Keratinocyte (primary cell): ENCODE results near the gene HOXB4. TPM values are rescaled to one million over a fixed set of nuclear protein-coding genes. Genes with fewer than 3 reads are reported as not detected.

Experiments
- DNase-seq: peaks from one replicate; pipeline ENCODE4 v3.0.0-alpha.2; 2011; ENCODE audit warnings: low read depth, missing footprints, low spot score
- FAIRE-seq: peaks from 2 replicates; lab custom pipeline; 2011; peaks lifted over from hg19 to GRCh38; lab: Jason Lieb, UNC
- H2AFZ ChIP-seq: 2 replicates; pipeline ENCODE4 v1.6.0; 2012; ENCODE audit warnings: low read length, control low read depth, inconsistent platforms; ENCODE audit not compliant: control insufficient read depth
- H3K27ac ChIP-seq: 2 replicates; pipeline ENCODE4 v1.5.1; 2011; ENCODE audit warnings: low read length; ENCODE audit not compliant: control insufficient read depth, insufficient read depth
- H3K27me3 ChIP-seq: 3 replicates; pipeline ENCODE4 v1.6.0; 2011; ENCODE audit warnings: low read length; ENCODE audit not compliant: control insufficient read depth, insufficient read depth; ENCODE audit errors: extremely low read depth
- H3K36me3 ChIP-seq, 2 experiments: 2 replicates in 1 of 2; 3 replicates in 1 of 2; pipeline ENCODE4 v1.5.1; 2011; ENCODE audit warnings: low read length in 2 of 2, mild to moderate bottlenecking in 1 of 2; ENCODE audit not compliant: control insufficient read depth in 2 of 2, insufficient read depth in 2 of 2; ENCODE audit errors: extremely low read depth in 1 of 2
- H3K4me1 ChIP-seq: 3 replicates; pipeline ENCODE4 v1.5.1; 2011; ENCODE audit warnings: low read length; ENCODE audit not compliant: control insufficient read depth, insufficient read depth; ENCODE audit errors: extremely low read depth
- H3K4me2 ChIP-seq: 3 replicates; pipeline ENCODE4 v1.6.0; 2011; ENCODE audit warnings: low read depth, low read length; ENCODE audit not compliant: control insufficient read depth, insufficient read depth; ENCODE audit errors: extremely low read depth
- H3K4me3 ChIP-seq, 3 experiments: fragments of 200-600 bp in 1 of 3; sonication (generic) in 1 of 3; 2 replicates in 2 of 3; 3 replicates in 1 of 3; pipeline ENCODE4 v1.5.1; 2011 to 2016; ENCODE audit warnings: low read length in 3 of 3, mild to moderate bottlenecking in 3 of 3, control low read depth in 2 of 3, inconsistent platforms in 1 of 3, low read depth in 1 of 3, mixed read lengths in 1 of 3, mixed run types in 1 of 3, moderate library complexity in 1 of 3; ENCODE audit not compliant: control insufficient read depth in 2 of 3, insufficient read depth in 2 of 3; ENCODE audit errors: extremely low read depth in 1 of 3
- H3K79me2 ChIP-seq: 2 replicates; pipeline ENCODE4 v1.6.0; 2012; ENCODE audit warnings: low read length; ENCODE audit not compliant: control insufficient read depth, insufficient read depth
- H3K9ac ChIP-seq: 3 replicates; pipeline ENCODE4 v1.6.0; 2011; ENCODE audit warnings: low read length; ENCODE audit not compliant: control insufficient read depth, insufficient read depth; ENCODE audit errors: extremely low read depth
- H3K9me1 ChIP-seq: 3 replicates; pipeline ENCODE4 v1.6.0; 2011; ENCODE audit warnings: low read length; ENCODE audit not compliant: control insufficient read depth, insufficient read depth; ENCODE audit errors: extremely low read depth
- H3K9me3 ChIP-seq: 2 replicates; pipeline ENCODE4 v1.5.1; 2012; ENCODE audit warnings: low read depth, low read length; ENCODE audit not compliant: control insufficient read depth
- H4K20me1 ChIP-seq: 3 replicates; pipeline ENCODE4 v1.6.0; 2011; ENCODE audit warnings: low read length; ENCODE audit not compliant: control insufficient read depth, insufficient read depth; ENCODE audit errors: extremely low read depth
- CTCF ChIP-seq, 3 experiments: IDR thresholded peaks in 1 of 3; conservative IDR thresholded peaks in 1 of 3; optimal IDR thresholded peaks in 1 of 3; 2 replicates in 2 of 3; 3 replicates in 1 of 3; pipeline versions ENCODE3 to v1.5.1; 2011; ENCODE audit warnings: low read length in 3 of 3, mild to moderate bottlenecking in 3 of 3, moderate library complexity in 2 of 3, control low read depth in 1 of 3, inconsistent platforms in 1 of 3; ENCODE audit not compliant: insufficient read depth in 2 of 3; ENCODE audit errors: extremely low read depth in 1 of 3
- EZH2 ChIP-seq: IDR thresholded peaks from one replicate; pipeline ENCODE4 v1.6.1; 2012; ENCODE audit warnings: inconsistent platforms, mild to moderate bottlenecking, low read length, moderate library complexity
- dilution Hi-C: fragments of 300-500 bp; cut with MboI; formaldehyde crosslinking; loops from one replicate; pipeline ENCODE4 v1.7.0; 2020; ENCODE audit warnings: low sequenced_read_pairs; ENCODE audit not compliant: extremely low pct_ligation_motif_present
- polyA plus RNA-seq, 5 experiments: library from polyadenylated mRNA; depleted of rRNA in 3 of 5; stranded (reverse) in 3 of 5; stranded (forward) in 1 of 5; unstranded in 1 of 5; fragments of >200 nt; gene quantifications; 1 replicate in 1 of 5; 2 replicates in 3 of 5; 3 replicates in 1 of 5; pipeline versions ENCODE4 v1.2.1 to v1.2.3, GENCODE V29; 2011 to 2012; ENCODE audit warnings: missing spikeins in 2 of 5, low read depth in 1 of 5, low replicate concordance in 1 of 5

HOXB4 gene
- polyA plus RNA-seq, 1 donor (not counting 4 experiments of a cell fraction or from before 2014, with no cell fraction given), result 0.59 TPM

DNA sequence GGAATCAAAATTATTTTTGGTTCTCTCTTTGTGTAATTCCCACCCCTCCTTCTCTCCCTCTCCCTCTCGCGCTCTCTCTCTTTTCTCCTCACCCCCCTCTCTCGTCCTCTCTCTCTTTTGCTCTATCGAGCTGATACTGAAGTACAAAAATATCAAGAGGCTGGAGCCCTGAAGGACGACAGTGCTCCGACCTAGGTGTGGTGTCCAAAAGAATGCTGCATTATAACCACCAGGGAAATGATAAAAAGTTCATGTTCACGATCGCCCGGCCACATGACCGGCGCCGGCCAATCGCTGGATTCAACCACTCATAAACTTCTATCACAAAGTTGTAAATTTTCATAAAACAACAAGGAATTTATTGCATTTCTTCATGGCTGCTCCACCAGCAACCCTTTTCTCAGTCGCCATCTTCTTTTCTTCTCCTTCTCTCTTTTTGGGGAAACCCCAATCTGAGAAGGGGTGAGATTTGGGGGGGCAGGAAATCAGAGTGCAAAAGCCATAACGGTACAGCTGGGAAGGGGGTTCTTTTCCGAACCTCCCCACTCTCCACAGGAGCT is 26.7 kb upstream of the HOXB4 start, which contains the start of gene HOXB6:
Gene HOXB6 (minus strand): TSS at position 217 of the 560 bp plus-strand sequence. CDS start 6,836 bp downstream, outside the sequence.
- Histone ChIP-seq H3K27ac (no peak within 1 kb of the TSS), H3K4me1 (peaks cover 7% of the 10 kb centered on the region), H3K9me3 (no peaks in the 10 kb centered on the region), H3K4me2 (peak within 1 kb of the TSS; percentile 50), H3K36me3 (no peaks in the 10 kb centered on the region), H3K9ac (no peak within 1 kb of the TSS), H2AFZ (peak within 1 kb of the TSS; percentile 25), H4K20me1 (no peaks in the 10 kb centered on the region), H3K4me3 (peak within 1 kb of the TSS; percentile 16 to 56 (median 35)), H3K79me2 (no peaks in the 10 kb centered on the region), H3K27me3 (peaks cover 97% of the 10 kb centered on the region), H3K9me1 (no peaks in the 10 kb centered on the region)
- no peak for FAIRE-seq
- no peak for DNase-seq
- dilution Hi-C loops, result no loop called here
- TF ChIP-seq EZH2 (peak; percentile 13), CTCF (optimal IDR thresholded peaks at IDR 0.05 in 1 of 3, IDR thresholded peaks at IDR 0.05 in 1 of 3, conservative IDR thresholded peaks at IDR 0.05 in 1 of 3; ENCODE audit: extremely low read depth in 1 of 3, insufficient read depth in 2 of 3, low read length in 3 of 3) (no peak)

GRCh38 chr17:48603959-48604769 is 26.0 kb upstream of the HOXB4 start:
- H3K9me3 ChIP-seq, result no peaks in the 10 kb centered on the region
- peak overlapping the region in 2 of 3 experiments; percentile 35 to 56 for H3K4me3 ChIP-seq
- DNase-seq, result no peak
- no peaks in the 10 kb centered on the region for H3K36me3 ChIP-seq
- H3K27me3 ChIP-seq, result peaks cover 97% of the 10 kb centered on the region
- TF ChIP-seq EZH2 (peak; percentile 53), CTCF (optimal IDR thresholded peaks at IDR 0.05 in 1 of 3, IDR thresholded peaks at IDR 0.05 in 1 of 3, conservative IDR thresholded peaks at IDR 0.05 in 1 of 3; ENCODE audit: extremely low read depth in 1 of 3, insufficient read depth in 2 of 3, low read length in 3 of 3) (no peak)
- H3K9ac ChIP-seq, result no peak overlapping the region
- H3K79me2 ChIP-seq, result no peaks in the 10 kb centered on the region
- H3K27ac ChIP-seq, result no peak overlapping the region
- peaks cover 7% of the 10 kb centered on the region for H3K4me1 ChIP-seq
- H3K9me1 ChIP-seq, result no peaks in the 10 kb centered on the region
- H3K4me2 ChIP-seq, result peak overlapping the region; percentile 50
- peak overlapping the region; percentile 25 for H2AFZ ChIP-seq
- FAIRE-seq, result no peak
- dilution Hi-C loops, result no loop called here
- no peaks in the 10 kb centered on the region for H4K20me1 ChIP-seq
